Measurements from ENCODE around the gene CDC42EP3.

Gene CDC42EP3

GRCh38 chr2:37654932-37655841 lies 16.3 kb downstream of the CDC42EP3 start:
- DNase-seq = peak; percentile 41

GRCh38 chr2:37654419-37654818 lies 17.0 kb downstream of the CDC42EP3 start:
- no peak for DNase-seq

- no peak for DNase-seq
These were observed 17.6 kb downstream of the CDC42EP3 start for GRCh38 chr2:37653805-37654378.

- no peak for DNase-seq
These were observed 18.3 kb downstream of the CDC42EP3 start for GRCh38 chr2:37653093-37653492.

GRCh38 chr2:37652199-37652640 lies 19.2 kb downstream of the CDC42EP3 start:
- no peak for DNase-seq

GRCh38 chr2:37650548-37651093 lies 20.8 kb downstream of the CDC42EP3 start:
- DNase-seq = no peak

GRCh38 chr2:37649518-37649917 lies 21.9 kb downstream of the CDC42EP3 start:
- DNase-seq = no peak

GRCh38 chr2:37648331-37649011 lies 23.0 kb downstream of the CDC42EP3 start:
- no peak for DNase-seq

GRCh38 chr2:37647971-37648330 lies 23.5 kb downstream of the CDC42EP3 start:
- DNase-seq = no peak

GRCh38 chr2:37645836-37646235 lies 25.6 kb downstream of the CDC42EP3 start:
- DNase-seq = no peak

GRCh38 chr2:37645362-37645761 lies 26.1 kb downstream of the CDC42EP3 start:
- DNase-seq = no peak

GRCh38 chr2:37644191-37644590 lies 27.3 kb downstream of the CDC42EP3 start:
- no peak for DNase-seq

- DNase-seq = no peak
These were observed 27.7 kb downstream of the CDC42EP3 start for GRCh38 chr2:37643730-37644078.

GRCh38 chr2:37642907-37643729 lies 28.3 kb downstream of the CDC42EP3 start:
- no peak for DNase-seq

GRCh38 chr2:37641582-37642171 lies 29.8 kb downstream of the CDC42EP3 start:
- no peak for DNase-seq

GRCh38 chr2:37639631-37640030 lies 31.8 kb downstream of the CDC42EP3 start:
- DNase-seq = no peak

- no peak for DNase-seq
These were observed 32.5 kb downstream of the CDC42EP3 start for GRCh38 chr2:37638973-37639372.

- DNase-seq = no peak
These were observed 33.5 kb downstream of the CDC42EP3 start for GRCh38 chr2:37637985-37638384.

- DNase-seq = no peak
These were observed 34.1 kb downstream of the CDC42EP3 start for GRCh38 chr2:37637190-37637860.

GRCh38 chr2:37636381-37637066 lies 34.9 kb downstream of the CDC42EP3 start:
- no peak for DNase-seq
